ENCODE data around the gene STAU1. TPM values are rescaled to one million over a fixed set of nuclear protein-coding genes. Genes with fewer than 3 reads are reported as not detected.
"Not testable (repeated sequence)": the region's sequence is repeated elsewhere in the genome, so short reads cannot be mapped to it uniquely, and the experiment has no call there.

STAU1 gene
- total and polyA plus RNA-seq, 3 experiments from 2014 or later, result 40.5 to 77.6 (median 76.8) TPM

DNA sequence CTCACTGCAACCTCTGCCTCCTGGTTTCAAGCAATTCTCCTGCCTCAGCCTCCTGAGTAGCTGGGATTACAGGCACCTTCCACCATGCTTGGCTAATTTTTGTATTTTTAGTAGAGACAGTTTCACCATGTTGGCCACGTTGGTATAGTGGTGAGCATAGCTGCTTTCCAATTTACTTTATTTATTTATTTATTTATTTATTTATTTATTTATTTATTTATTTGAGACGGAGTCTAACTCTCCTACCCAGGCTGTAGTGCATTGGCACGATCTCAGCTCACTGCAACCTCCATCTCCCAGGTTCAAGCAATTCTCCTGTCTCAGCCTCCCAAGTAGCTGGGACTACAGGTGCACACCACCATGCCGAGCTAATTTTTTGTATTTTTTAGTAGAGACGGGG lies 87.8 kb downstream of the STAU1 start:
- POLR2A ChIA-PET, result not testable (repeated sequence)
- CTCF ChIA-PET, result interaction anchor here (0.6 to 1.4 kb wide), 4 partner anchors 16 to 119 kb away, joined by 3 to 4 read pairs (median 4); partner anchors contain the start of gene DDX27

DNA sequence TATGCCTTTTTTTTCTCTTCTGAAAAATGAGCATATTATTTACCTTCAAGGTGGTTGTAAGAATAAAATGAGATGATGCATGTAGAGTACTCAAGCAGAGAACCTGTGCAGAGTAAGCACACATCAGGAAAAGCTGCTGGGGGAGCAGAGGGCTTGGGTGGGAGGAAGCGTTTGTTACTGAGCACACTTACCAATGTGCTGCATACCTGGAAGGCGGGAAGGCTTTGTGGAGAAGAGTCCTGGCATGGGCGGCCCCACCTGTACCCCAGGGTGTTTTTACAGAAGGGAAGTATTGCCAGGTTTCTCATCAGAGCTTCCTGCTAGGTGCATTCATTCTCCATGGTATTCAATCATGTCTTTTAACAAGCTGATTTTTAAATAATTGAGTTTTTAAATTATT lies 89.1 kb downstream of the STAU1 start:
- H3K27me3 Mint-ChIP-seq, result no peaks in the 10 kb centered on the region
- Histone ChIP-seq H3K9me3 (ENCODE audit: low read length) (no peaks in the 10 kb centered on the region), H3K4me1 (ENCODE audit: insufficient read depth, low read length) (no peaks in the 10 kb centered on the region), H3K27me3 (ENCODE audit: insufficient read depth, low read length, poor library complexity, severe bottlenecking) (no peaks in the 10 kb centered on the region), H3K27ac (ENCODE audit: low read depth, low read length) (no peak overlapping the region), H3K4me3 (ENCODE audit: low read length) (no peak overlapping the region), H3K36me3 (ENCODE audit: insufficient read depth, low read length) (peaks cover 35% of the 10 kb centered on the region)
- no peak overlapping the region for H3K4me3 Mint-ChIP-seq
- ChIA-PET POLR2A (no interaction called here), CTCF (no interaction called here)
- peaks cover 4 to 86% (median 26%) of the 10 kb centered on the region in 3 donors for H3K36me3 Mint-ChIP-seq
- peak overlapping the region in 1 of 8 donors; percentile 27 for H3K27ac Mint-ChIP-seq
- no peak for DNase-seq
- peaks cover 8 to 17% (median 15%) of the 10 kb centered on the region in 3 donors for H3K4me1 Mint-ChIP-seq
- no peaks in the 10 kb centered on the region for H3K9me3 Mint-ChIP-seq

More for the DNA sequence above, 87.8 kb downstream of the STAU1 start:
- not testable (repeated sequence) for DNase-seq; H3K9me3 Mint-ChIP-seq; H3K27me3 ChIP-seq (ENCODE audit: insufficient read depth, low read length, poor library complexity, severe bottlenecking); H3K27me3 Mint-ChIP-seq; H3K4me3 ChIP-seq (ENCODE audit: low read length); H3K4me1 ChIP-seq (ENCODE audit: insufficient read depth, low read length); H3K4me3 Mint-ChIP-seq; H3K9me3 ChIP-seq (ENCODE audit: low read length)
- Histone ChIP-seq H3K36me3 (ENCODE audit: insufficient read depth, low read length) (peaks cover 26% of the 10 kb centered on the region), H3K27ac (ENCODE audit: low read depth, low read length) (peak overlapping the region; percentile 9)
- Mint-ChIP-seq H3K27ac (peak overlapping the region in 4 of 8 donors; percentile 30 to 80 (median 56)), H3K4me1 (peaks cover 8 to 19% (median 17%) of the 10 kb centered on the region in 3 donors), H3K36me3 (peaks cover 0 to 80% (median 21%) of the 10 kb centered on the region in 3 donors)

DNA sequence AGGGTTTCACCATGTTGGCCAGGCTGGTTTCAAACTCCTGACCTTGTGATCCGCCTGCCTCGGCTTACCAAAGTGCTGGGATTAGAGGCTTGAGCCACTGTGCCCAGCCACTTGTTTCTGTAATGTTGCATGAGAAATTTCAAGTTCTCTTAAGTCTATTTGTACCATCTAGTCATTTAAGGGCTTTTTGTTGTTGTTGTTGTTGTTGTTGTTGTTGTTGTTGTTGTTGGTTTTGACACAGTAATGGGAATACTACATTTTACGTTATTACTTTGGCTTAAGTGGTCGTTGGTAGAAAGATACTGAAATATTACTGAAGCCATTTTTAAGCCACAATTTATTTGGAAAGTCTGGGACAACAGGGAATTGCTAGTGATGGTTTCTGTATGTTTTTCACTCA lies 90.0 kb downstream of the STAU1 start:
- no peak for DNase-seq
- Mint-ChIP-seq H3K4me1 (peaks cover 8 to 17% (median 15%) of the 10 kb centered on the region in 3 donors), H3K27ac (peak overlapping the region in 1 of 8 donors; percentile 44), H3K4me3 (no peak overlapping the region), H3K27me3 (no peaks in the 10 kb centered on the region), H3K9me3 (no peaks in the 10 kb centered on the region), H3K36me3 (peaks cover 4 to 85% (median 23%) of the 10 kb centered on the region in 3 donors)
- H3K27me3 ChIP-seq (ENCODE audit: insufficient read depth, low read length, poor library complexity, severe bottlenecking), result no peaks in the 10 kb centered on the region
- ChIA-PET CTCF (interaction anchor here (0.7 kb wide), 1 partner anchor 23 kb away, joined by 3 read pairs; no protein-coding TSS in a partner anchor), POLR2A (no interaction called here)
- no peaks in the 10 kb centered on the region for H3K4me1 ChIP-seq (ENCODE audit: insufficient read depth, low read length)
- H3K4me3 ChIP-seq (ENCODE audit: low read length), result no peak overlapping the region
- H3K27ac ChIP-seq (ENCODE audit: low read depth, low read length), result no peak overlapping the region
- H3K36me3 ChIP-seq (ENCODE audit: insufficient read depth, low read length), result peaks cover 36% of the 10 kb centered on the region
- H3K9me3 ChIP-seq (ENCODE audit: low read length), result no peaks in the 10 kb centered on the region

DNA sequence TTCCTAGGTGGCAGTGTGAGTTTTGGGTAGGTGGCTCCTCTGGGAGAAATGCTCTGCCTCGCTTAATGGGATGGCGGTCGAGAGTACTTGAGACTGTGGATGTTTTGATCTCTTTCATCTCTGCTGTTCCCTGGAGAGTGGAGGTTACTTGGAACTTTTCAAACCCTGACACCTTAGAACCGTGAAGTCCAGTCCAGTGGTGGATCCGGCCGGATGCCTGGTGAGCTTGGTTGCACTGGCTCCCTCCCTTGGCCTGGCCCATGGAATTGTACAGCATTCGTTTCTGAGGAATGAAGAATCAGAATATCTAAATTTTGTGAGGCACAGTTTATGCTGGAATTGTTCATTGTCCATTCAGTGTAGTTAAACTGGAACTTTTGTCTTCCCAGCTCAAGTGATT lies 91.0 kb downstream of the STAU1 start:
- H3K27ac Mint-ChIP-seq, result peak overlapping the region in 2 of 8 donors; percentile 42 to 58
- ChIA-PET POLR2A (no interaction called here), CTCF (no interaction called here)
- peaks cover 32% of the 10 kb centered on the region for H3K36me3 ChIP-seq (ENCODE audit: insufficient read depth, low read length)
- H3K4me3 ChIP-seq (ENCODE audit: low read length), result no peak overlapping the region
- no peak overlapping the region for H3K4me3 Mint-ChIP-seq
- no peaks in the 10 kb centered on the region for H3K9me3 Mint-ChIP-seq
- H3K27me3 Mint-ChIP-seq, result no peaks in the 10 kb centered on the region
- H3K4me1 Mint-ChIP-seq, result peaks cover 8 to 17% (median 15%) of the 10 kb centered on the region in 3 donors
- H3K27me3 ChIP-seq (ENCODE audit: insufficient read depth, low read length, poor library complexity, severe bottlenecking), result no peaks in the 10 kb centered on the region
- no peaks in the 10 kb centered on the region for H3K4me1 ChIP-seq (ENCODE audit: insufficient read depth, low read length)
- no peak overlapping the region for H3K27ac ChIP-seq (ENCODE audit: low read depth, low read length)
- H3K9me3 ChIP-seq (ENCODE audit: low read length), result no peaks in the 10 kb centered on the region
- no peak for DNase-seq
- H3K36me3 Mint-ChIP-seq, result peaks cover 4 to 84% (median 20%) of the 10 kb centered on the region in 3 donors

DNA sequence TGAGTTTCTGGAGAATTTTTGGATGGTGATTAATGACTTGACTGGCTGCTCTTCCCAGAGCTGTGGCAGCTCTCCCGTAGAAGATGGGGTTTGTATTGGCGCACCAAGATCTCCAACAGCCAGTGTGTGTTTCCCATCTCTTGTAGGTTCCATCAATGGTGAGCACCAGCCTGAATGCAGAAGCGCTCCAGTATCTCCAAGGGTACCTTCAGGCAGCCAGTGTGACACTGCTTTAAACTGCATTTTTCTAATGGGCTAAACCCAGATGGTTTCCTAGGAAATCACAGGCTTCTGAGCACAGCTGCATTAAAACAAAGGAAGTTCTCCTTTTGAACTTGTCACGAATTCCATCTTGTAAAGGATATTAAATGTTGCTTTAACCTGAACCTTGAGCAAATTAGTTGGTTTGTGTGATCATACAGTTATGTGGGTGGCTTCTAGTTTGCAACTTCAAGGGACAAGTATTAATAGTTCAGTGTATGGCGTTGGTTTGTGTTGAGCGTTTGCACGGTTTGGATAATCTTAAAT lies 91.9 kb downstream of the STAU1 start:
- Histone ChIP-seq H3K27me3 (ENCODE audit: insufficient read depth, low read length, poor library complexity, severe bottlenecking) (no peaks in the 10 kb centered on the region), H3K4me1 (ENCODE audit: insufficient read depth, low read length) (no peaks in the 10 kb centered on the region), H3K9me3 (ENCODE audit: low read length) (no peaks in the 10 kb centered on the region), H3K27ac (ENCODE audit: low read depth, low read length) (no peak overlapping the region), H3K36me3 (ENCODE audit: insufficient read depth, low read length) (peaks cover 35% of the 10 kb centered on the region), H3K4me3 (ENCODE audit: low read length) (no peak overlapping the region)
- ChIA-PET CTCF (no interaction called here), POLR2A (no interaction called here)
- Mint-ChIP-seq H3K27ac (peak overlapping the region in 1 of 8 donors; percentile 19), H3K4me3 (no peak overlapping the region), H3K27me3 (no peaks in the 10 kb centered on the region), H3K36me3 (peaks cover 4 to 84% (median 20%) of the 10 kb centered on the region in 3 donors), H3K9me3 (no peaks in the 10 kb centered on the region), H3K4me1 (peaks cover 7 to 12% (median 12%) of the 10 kb centered on the region in 3 donors)
- no peak for DNase-seq

DNA sequence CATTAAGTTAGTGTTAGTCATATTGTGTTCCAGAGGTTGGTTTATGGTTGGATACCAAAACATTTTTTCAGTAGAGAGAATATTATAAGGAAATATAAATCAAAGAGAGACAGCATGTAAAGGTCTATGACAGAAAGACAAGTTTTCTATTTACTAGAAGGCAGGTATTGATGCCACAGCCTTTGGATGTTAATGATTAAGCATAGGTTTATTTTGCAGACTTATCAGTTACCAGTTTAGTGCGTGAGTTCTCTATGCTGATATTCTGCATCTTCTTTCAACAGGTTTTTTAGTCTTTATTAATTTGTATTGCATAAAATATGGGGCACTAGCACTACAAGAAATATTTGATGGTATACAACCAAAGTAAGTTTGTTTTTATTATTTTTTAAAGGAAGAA lies 96.4 kb downstream of the STAU1 start:
- POLR2A ChIA-PET, result no interaction called here
- Histone ChIP-seq H3K9me3 (ENCODE audit: low read length) (no peaks in the 10 kb centered on the region), H3K36me3 (ENCODE audit: insufficient read depth, low read length) (peaks cover 57% of the 10 kb centered on the region), H3K4me3 (ENCODE audit: low read length) (no peak overlapping the region), H3K27me3 (ENCODE audit: insufficient read depth, low read length, poor library complexity, severe bottlenecking) (no peaks in the 10 kb centered on the region), H3K27ac (ENCODE audit: low read depth, low read length) (no peak overlapping the region), H3K4me1 (ENCODE audit: insufficient read depth, low read length) (no peaks in the 10 kb centered on the region)
- H3K36me3 Mint-ChIP-seq, result peaks cover 4 to 93% (median 14%) of the 10 kb centered on the region in 3 donors
- H3K9me3 Mint-ChIP-seq, result no peaks in the 10 kb centered on the region
- H3K27ac Mint-ChIP-seq, result peak overlapping the region in 2 of 8 donors; percentile 35 to 66
- no peaks in the 10 kb centered on the region for H3K27me3 Mint-ChIP-seq
- CTCF ChIA-PET, result no interaction called here
- DNase-seq, result no peak
- no peaks in the 10 kb centered on the region for H3K4me1 Mint-ChIP-seq
- no peak overlapping the region for H3K4me3 Mint-ChIP-seq

DNA sequence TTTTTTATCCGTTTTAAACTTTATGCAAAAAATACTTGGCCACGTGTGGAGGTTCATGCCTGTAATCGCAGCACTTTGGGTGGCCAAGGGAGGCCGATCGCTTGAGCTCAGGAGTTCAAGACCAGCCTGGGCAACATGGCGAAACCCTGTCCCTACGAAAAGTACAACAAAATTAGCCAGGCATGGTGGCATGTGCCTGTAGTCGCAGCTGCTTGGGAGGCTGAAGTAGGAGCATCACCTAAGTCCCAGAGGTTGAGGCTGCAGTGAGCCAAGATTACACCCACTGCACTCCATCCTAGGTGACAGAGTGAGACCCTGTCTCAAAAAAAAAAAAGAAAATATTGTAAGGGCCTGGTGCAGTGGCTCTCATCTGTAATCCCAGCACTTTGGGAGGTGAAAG lies 97.0 kb downstream of the STAU1 start:
- Mint-ChIP-seq H3K9me3 (no peaks in the 10 kb centered on the region), H3K27ac (peak overlapping the region in 1 of 8 donors; percentile 32), H3K36me3 (peaks cover 4 to 91% (median 17%) of the 10 kb centered on the region in 3 donors), H3K27me3 (no peaks in the 10 kb centered on the region), H3K4me1 (no peaks in the 10 kb centered on the region), H3K4me3 (no peak overlapping the region)
- Histone ChIP-seq H3K27me3 (ENCODE audit: insufficient read depth, low read length, poor library complexity, severe bottlenecking) (no peaks in the 10 kb centered on the region), H3K27ac (ENCODE audit: low read depth, low read length) (no peak overlapping the region), H3K4me3 (ENCODE audit: low read length) (no peak overlapping the region), H3K36me3 (ENCODE audit: insufficient read depth, low read length) (peaks cover 51% of the 10 kb centered on the region), H3K9me3 (ENCODE audit: low read length) (no peaks in the 10 kb centered on the region), H3K4me1 (ENCODE audit: insufficient read depth, low read length) (no peaks in the 10 kb centered on the region)
- ChIA-PET CTCF (no interaction called here), POLR2A (interaction anchor here (0.6 kb wide), 1 partner anchor 154 kb away, joined by 3 read pairs; no protein-coding TSS in a partner anchor)
- DNase-seq, result no peak

DNA sequence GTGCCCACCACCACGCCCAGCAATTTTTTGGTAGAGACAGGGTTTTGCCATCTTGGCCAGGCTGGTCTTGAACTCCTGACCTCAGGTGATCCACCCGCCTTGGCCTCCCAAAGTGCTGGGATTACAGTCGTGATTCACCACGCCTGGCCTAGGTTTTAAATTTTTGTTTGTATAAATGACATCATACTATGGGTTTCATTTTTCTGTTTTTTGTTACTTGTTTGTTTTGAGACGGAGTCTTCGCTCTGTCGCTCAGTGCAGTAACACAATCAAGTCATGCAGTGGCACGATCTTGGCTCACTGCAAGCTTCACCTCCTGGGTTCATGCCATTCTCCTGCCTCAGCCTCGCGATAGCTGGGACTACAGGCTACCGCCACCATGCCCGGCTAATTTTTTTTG lies 105.8 kb downstream of the STAU1 start:
- H3K4me3 ChIP-seq (ENCODE audit: low read length); H3K27ac Mint-ChIP-seq; H3K4me1 ChIP-seq (ENCODE audit: insufficient read depth, low read length); H3K4me3 Mint-ChIP-seq; H3K27me3 Mint-ChIP-seq; H3K4me1 Mint-ChIP-seq; H3K9me3 Mint-ChIP-seq; CTCF ChIA-PET; H3K9me3 ChIP-seq (ENCODE audit: low read length); DNase-seq; POLR2A ChIA-PET; H3K27me3 ChIP-seq (ENCODE audit: insufficient read depth, low read length, poor library complexity, severe bottlenecking); H3K27ac ChIP-seq (ENCODE audit: low read depth, low read length): not testable (repeated sequence)
- H3K36me3 Mint-ChIP-seq, result peaks cover 13 to 83% (median 29%) of the 10 kb centered on the region in 3 donors
- H3K36me3 ChIP-seq (ENCODE audit: insufficient read depth, low read length), result peaks cover 33% of the 10 kb centered on the region

Data from CD8-positive, alpha-beta memory T cell (primary cell).